Measurements from ENCODE around the gene DDX42.

The DDX42 gene

GRCh38 chr17:63798572-63799106 is 24.7 kb downstream of the DDX42 start:
- TF ChIP-seq CTCF (IDR thresholded peaks at IDR 0.05; ENCODE audit: low read depth, low read length): no peak
- no peak for DNase-seq (ENCODE audit: extremely low read depth, low read depth)

- TF ChIP-seq CTCF (IDR thresholded peaks at IDR 0.05; ENCODE audit: low read depth, low read length): no peak
Observed at GRCh38 chr17:63800783-63801182, 26.8 kb downstream of the DDX42 start.

DNA sequence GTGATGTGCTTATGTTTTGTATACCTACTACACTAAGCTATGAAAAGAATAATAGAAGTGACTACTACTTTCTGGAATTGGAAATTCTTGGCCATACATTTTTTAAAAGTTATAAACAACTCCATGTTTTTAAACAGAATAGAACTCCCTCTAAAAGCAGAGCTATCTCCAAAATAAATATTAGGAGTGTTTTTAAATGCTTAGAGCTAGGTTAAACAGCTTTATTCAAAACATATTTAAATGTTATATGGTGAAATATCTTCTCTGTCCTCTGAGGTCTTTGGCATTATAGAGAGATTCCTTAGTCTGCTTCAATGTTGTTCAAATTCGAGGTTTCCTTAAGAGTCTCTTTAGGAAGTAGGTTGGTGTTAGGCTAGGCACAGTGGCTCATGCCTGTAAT is 30.4 kb downstream of the DDX42 start:
- no peak for DNase-seq (ENCODE audit: extremely low read depth, low read depth)

More at GRCh38 chr17:63800783-63801182, 26.8 kb downstream of the DDX42 start:
- DNase-seq (ENCODE audit: extremely low read depth, low read depth): no peak

DNA sequence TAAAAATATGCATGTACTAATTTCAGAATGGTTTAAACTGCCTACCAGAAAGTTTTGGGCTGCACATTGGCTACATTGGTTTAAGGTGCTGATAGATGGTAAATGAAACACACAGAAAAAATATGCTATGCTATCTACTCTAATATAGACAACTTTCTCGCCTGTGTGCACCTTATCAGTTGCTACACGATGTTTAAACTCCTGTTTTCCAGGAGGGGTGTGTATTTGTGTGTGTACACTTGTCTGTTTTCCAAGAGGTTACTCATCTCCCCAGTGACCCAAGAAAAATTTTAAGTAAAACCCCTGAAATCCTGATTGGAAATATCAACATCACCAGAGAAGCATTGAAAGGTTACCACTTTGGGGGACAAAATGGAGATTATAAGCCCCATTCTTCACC is 31.6 kb downstream of the DDX42 start:
- DNase-seq (ENCODE audit: extremely low read depth, low read depth): no peak
- TF ChIP-seq CTCF (IDR thresholded peaks at IDR 0.05; ENCODE audit: low read depth, low read length): no peak

More for the DNA sequence above, 30.4 kb downstream of the DDX42 start:
- TF ChIP-seq CTCF (IDR thresholded peaks at IDR 0.05; ENCODE audit: low read depth, low read length): no peak

DNA sequence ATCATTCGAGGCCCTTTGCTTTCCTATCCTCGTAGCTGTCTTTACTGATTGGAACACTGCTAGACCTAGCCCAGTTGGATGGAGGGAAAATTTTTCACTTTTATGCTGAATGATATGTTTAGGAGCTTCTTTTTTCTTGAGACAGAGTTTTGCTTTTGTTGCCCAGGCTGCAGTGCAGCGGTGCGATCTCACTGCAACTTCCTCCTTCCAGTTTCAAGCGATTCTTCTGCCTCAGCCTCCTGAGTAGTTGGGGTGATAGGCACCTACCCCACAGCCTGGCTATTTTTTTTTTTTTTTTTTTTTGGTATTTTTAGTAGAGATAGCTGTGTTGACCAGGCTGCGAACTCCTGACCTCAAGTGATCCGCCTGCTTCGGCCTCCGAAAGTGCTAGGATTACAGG is 36.0 kb downstream of the DDX42 start:
- TF ChIP-seq CTCF (IDR thresholded peaks at IDR 0.05; ENCODE audit: low read depth, low read length): no peak
- no peak for DNase-seq (ENCODE audit: extremely low read depth, low read depth)

- TF ChIP-seq CTCF (IDR thresholded peaks at IDR 0.05; ENCODE audit: low read depth, low read length): no peak
- DNase-seq (ENCODE audit: extremely low read depth, low read depth): no peak
Observed at GRCh38 chr17:63816123-63816522, 42.2 kb downstream of the DDX42 start.

DNA sequence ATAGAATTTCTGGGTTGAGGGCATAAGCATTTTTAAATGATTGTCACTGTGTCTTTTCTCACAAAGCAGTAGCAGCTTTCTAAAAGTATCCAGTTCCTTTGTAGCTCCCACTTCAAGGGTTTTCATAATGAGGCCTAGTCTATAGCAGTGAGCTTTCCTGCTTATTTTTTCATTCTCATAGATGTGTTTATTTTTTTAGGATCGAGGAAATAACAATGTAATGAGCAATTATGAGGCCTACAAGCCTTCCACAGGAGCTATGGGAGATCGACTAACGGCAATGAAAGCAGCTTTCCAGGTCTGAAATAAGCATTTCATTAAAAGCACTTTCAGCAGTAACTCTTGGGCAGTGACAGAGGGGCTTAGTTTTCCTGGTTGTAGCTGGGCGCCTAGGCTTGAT is 42.7 kb downstream of the DDX42 start:
- no peak for DNase-seq (ENCODE audit: extremely low read depth, low read depth)
- no peak for TF ChIP-seq CTCF (IDR thresholded peaks at IDR 0.05; ENCODE audit: low read depth, low read length)

All from AG09319 (cell line).